T-helper 17 cell (primary cell): ENCODE data around the gene HMGCLL1. TPM values are rescaled to one million over a fixed set of nuclear protein-coding genes. Genes with fewer than 3 reads are reported as not detected.

Source experiments
- ATAC-seq: fragments of 150-1000 bp; cut with Tn5 transposase; 2 replicates; pipeline ENCODE4 v1.10.0; 2021; ENCODE audit warnings: mild to moderate bottlenecking, moderate library complexity
- DNase-seq, 3 donors: peaks; one replicate each; pipeline versions ENCODE4 v3.0.0 to v3.0.0-alpha.2; 2020 to 2021
- H3K9me3 ChIP-seq: one replicate; pipeline ENCODE4 v1.7.0; 2013; ENCODE audit warnings: low read length, mild to moderate bottlenecking; ENCODE audit not compliant: control insufficient read depth, poor library complexity, severe bottlenecking
- H3K27ac Mint-ChIP-seq: one replicate; pipeline ENCODE4 v1.8.0; 2022; ENCODE audit warnings: mild to moderate bottlenecking, moderate library complexity, mixed read lengths
- H3K27me3 Mint-ChIP-seq: one replicate; pipeline ENCODE4 v1.8.0; 2022; ENCODE audit warnings: mixed read lengths
- H3K36me3 Mint-ChIP-seq: one replicate; pipeline ENCODE4 v1.8.0; 2022; ENCODE audit warnings: low read depth, mixed read lengths
- H3K4me1 Mint-ChIP-seq: one replicate; pipeline ENCODE4 v1.8.0; 2022; ENCODE audit warnings: mild to moderate bottlenecking, mixed read lengths
- H3K4me3 Mint-ChIP-seq: one replicate; pipeline ENCODE4 v1.8.0; 2022; ENCODE audit warnings: mild to moderate bottlenecking, moderate library complexity, mixed read lengths
- total RNA-seq, 4 donors: library from RNA in 2 of 4; stranded (reverse) in 2 of 4; gene quantifications; one replicate each; pipeline ENCODE4 v1.2.3 and lab custom pipeline; 2022 to 2026

Gene HMGCLL1
- total RNA-seq, 2 donors from 2014 or later, result not detected

DNA sequence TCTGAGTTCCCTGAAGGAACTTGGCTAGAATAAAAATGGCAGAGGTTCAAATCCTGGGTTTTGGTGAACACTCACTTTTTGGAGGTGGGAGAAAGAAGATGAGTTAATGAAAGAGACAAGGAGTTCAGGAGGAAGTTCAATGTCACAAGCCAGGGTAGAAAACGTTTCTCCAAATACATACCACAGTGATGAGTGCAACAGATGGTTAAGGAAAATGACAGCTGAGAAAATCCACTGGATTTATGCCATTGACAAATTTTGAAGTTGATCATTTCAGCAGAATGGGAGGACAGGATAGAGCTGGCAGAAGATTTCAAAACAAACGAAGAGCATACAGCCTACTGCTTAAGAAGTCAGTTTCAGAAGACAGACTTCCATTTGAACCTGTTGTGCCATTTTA is 129.0 kb downstream of the HMGCLL1 start:
- ATAC-seq (no peak), DNase-seq (no peak)
- Mint-ChIP-seq H3K4me3 (no peak overlapping the region), H3K27ac (no peak overlapping the region), H3K27me3 (no peaks in the 10 kb centered on the region), H3K4me1 (no peaks in the 10 kb centered on the region), H3K36me3 (no peaks in the 10 kb centered on the region)
- no peaks in the 10 kb centered on the region for H3K9me3 ChIP-seq

DNA sequence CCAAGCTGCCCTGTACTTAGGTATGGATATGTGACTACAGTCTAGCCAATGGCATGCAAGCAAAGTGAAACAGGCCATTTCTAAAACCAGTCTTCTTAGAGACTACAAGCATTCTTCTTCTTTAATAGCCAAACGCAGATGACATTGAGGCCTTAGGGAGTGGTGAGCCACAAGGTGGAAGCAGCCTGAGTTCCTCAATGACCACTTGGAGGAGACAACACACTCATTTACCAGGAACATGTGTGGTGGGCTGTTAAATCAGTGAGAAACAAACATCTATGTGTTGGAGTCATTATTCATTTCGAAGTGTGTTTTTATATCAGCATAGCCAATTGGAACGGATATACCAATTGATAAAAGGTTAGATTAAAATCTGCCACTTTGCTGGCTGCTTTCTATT is 129.8 kb downstream of the HMGCLL1 start:
- H3K9me3 ChIP-seq, result no peaks in the 10 kb centered on the region
- H3K27ac Mint-ChIP-seq, result no peak overlapping the region
- no peaks in the 10 kb centered on the region for H3K4me1 Mint-ChIP-seq
- DNase-seq (no peak), ATAC-seq (no peak)
- H3K36me3 Mint-ChIP-seq, result no peaks in the 10 kb centered on the region
- H3K4me3 Mint-ChIP-seq, result no peak overlapping the region
- no peaks in the 10 kb centered on the region for H3K27me3 Mint-ChIP-seq

DNA sequence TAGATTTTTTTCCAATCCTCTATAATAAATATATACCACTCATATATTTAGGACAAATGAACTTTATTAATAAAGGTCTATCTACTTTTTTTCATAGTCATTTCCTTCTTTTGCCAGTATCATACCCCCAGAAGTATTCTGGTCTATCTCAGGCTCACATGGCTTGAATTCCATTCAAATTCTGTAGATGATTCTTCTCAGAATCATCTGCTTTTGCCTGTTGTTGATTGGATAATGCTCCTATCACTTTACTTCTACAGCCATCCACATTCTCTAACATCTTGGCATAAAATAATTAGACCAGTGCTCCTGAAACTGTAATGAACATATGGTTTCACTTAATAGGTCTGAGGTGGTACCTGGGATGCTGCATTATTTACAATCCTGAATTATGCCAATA is 130.5 kb downstream of the HMGCLL1 start:
- no peaks in the 10 kb centered on the region for H3K36me3 Mint-ChIP-seq
- ATAC-seq (no peak), DNase-seq (no peak)
- no peak overlapping the region for H3K27ac Mint-ChIP-seq
- no peaks in the 10 kb centered on the region for H3K27me3 Mint-ChIP-seq
- no peaks in the 10 kb centered on the region for H3K4me1 Mint-ChIP-seq
- H3K9me3 ChIP-seq, result no peaks in the 10 kb centered on the region
- no peak overlapping the region for H3K4me3 Mint-ChIP-seq

DNA sequence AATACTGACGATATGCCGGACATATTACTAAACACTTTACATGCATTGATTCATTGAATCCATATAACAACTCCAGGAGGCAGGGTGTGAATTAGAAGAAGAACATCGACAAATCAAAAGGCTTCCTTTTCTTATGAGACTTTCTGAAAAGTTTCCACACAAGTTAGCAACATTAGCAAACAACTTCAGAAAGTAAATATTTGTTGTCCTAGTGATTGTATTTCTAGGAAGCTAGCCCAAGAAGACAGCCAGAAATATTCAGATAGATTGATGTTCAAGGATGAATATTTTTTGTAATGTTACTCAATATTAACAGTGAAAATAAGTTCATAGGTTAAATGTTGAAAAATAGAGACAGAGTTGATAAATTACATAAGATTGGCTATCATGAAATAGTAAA is 131.1 kb downstream of the HMGCLL1 start:
- Mint-ChIP-seq H3K27ac (no peak overlapping the region), H3K36me3 (no peaks in the 10 kb centered on the region), H3K27me3 (no peaks in the 10 kb centered on the region), H3K4me3 (no peak overlapping the region), H3K4me1 (no peaks in the 10 kb centered on the region)
- no peak for ATAC-seq
- no peak for DNase-seq
- H3K9me3 ChIP-seq, result no peaks in the 10 kb centered on the region

DNA sequence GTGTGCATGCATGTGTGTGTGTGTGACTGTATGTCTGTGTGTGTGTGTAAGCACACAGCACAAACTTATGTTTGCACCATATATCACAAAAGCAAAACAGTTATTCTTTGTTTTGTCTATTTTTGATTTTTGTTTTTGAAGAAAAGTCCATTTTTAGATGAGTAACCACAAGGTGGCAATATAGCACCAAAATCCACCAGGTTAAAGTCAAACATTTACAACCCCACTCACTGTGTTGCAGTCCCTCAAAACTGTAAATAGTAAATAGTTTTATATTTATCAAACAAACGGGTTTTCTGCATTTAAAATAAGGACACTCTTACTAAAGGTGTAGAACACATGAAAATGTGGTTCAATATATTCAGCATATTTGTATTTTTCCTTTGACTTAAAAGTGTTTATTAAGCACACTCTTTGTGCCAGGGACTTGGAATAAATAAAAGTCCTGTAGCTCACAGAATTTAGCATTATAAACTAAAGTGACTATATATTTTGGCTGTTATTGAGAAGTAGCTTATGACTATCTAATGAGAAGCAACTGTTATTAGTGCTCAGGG is 133.3 kb downstream of the HMGCLL1 start:
- Mint-ChIP-seq H3K4me1 (no peaks in the 10 kb centered on the region), H3K27ac (no peak overlapping the region), H3K36me3 (no peaks in the 10 kb centered on the region), H3K27me3 (no peaks in the 10 kb centered on the region), H3K4me3 (no peak overlapping the region)
- ATAC-seq (no peak), DNase-seq (no peak)
- H3K9me3 ChIP-seq, result no peaks in the 10 kb centered on the region

DNA sequence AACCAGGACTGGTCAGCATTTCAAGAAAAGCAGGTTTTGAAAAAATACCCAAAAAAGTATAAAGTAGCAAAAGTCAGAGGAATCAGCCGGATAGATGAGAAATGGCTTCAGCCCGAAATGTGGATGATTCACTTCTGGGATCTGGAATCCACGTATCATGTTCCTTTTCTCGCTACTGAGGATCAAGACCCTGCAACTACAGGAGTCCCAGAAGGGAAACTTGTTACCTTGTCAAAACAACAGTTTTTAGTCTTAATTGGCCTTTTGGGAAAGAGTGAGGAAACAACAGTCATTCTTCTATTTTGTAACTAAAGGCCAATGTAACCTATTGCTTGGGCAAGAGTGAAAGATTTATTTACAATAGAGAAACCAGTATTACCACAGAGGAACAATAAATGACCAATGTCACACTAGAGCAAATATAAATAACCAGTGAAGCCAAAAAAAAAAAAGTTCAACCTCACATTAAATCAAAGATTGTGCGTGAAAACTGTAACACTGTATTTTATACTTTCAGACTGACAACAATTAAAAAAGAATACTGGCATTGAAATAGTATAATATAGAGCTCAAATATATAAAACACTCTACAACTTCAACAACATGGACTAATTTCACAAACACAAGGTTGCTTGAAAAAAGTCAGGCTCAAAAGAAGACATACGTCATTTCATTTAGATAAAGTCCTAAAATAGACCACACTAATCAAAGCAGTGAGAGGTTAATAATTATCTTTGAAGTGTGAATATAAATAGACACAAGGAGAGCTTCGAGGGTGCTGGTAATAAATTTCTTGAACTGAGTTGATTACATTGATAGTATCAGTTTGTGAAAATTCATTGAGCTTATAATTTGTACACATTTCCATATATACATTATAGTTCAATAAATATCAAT is 135.5 kb downstream of the HMGCLL1 start:
- Mint-ChIP-seq H3K4me3 (no peak overlapping the region), H3K36me3 (no peaks in the 10 kb centered on the region), H3K4me1 (no peaks in the 10 kb centered on the region), H3K27ac (no peak overlapping the region), H3K27me3 (no peaks in the 10 kb centered on the region)
- no peak for ATAC-seq
- no peaks in the 10 kb centered on the region for H3K9me3 ChIP-seq
- DNase-seq, result no peak

DNA sequence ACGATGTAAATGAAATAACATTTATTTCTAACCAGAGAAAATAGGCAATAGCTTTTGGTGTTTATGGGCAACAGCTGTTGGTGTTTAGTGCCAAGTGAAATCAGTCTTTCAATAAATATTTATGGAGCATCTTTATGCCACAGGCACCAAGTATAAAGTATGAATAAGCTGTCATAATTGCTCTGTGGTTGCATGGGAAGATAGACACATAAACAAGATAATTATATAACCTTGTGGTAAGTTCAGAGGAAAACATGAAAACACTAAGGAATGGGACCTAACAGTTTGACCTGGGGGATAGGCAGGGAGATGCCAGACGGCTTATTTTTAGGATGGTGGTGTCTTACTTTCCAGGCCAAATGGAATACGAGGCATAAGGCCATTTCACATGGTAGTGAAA is 140.8 kb downstream of the HMGCLL1 start:
- no peaks in the 10 kb centered on the region for H3K27me3 Mint-ChIP-seq
- DNase-seq (no peak), ATAC-seq (no peak)
- H3K27ac Mint-ChIP-seq, result no peak overlapping the region
- H3K36me3 Mint-ChIP-seq, result no peaks in the 10 kb centered on the region
- H3K4me1 Mint-ChIP-seq, result no peaks in the 10 kb centered on the region
- no peaks in the 10 kb centered on the region for H3K9me3 ChIP-seq
- H3K4me3 Mint-ChIP-seq, result no peak overlapping the region

DNA sequence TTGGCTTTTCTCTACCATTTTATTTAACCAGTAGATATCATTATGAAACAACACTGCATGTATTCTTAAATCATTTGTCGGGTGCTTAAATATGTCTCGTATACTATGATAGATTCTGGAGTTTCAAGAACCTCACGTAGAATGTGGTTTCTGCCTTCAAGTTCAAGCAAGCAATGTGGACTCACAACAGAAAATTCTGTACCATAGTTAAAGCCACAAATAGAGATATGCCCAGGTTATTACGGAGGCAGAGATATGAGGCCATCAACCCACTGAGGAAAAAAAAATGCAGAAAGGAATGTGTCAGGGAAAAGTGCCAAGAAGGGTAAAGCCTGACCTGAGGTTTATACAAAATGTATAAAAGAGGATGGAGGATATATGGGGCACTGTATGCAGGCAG is 141.9 kb downstream of the HMGCLL1 start:
- no peaks in the 10 kb centered on the region for H3K27me3 Mint-ChIP-seq
- no peak overlapping the region for H3K27ac Mint-ChIP-seq
- ATAC-seq (no peak), DNase-seq (no peak)
- no peaks in the 10 kb centered on the region for H3K9me3 ChIP-seq
- no peaks in the 10 kb centered on the region for H3K36me3 Mint-ChIP-seq
- no peaks in the 10 kb centered on the region for H3K4me1 Mint-ChIP-seq
- H3K4me3 Mint-ChIP-seq, result no peak overlapping the region

DNA sequence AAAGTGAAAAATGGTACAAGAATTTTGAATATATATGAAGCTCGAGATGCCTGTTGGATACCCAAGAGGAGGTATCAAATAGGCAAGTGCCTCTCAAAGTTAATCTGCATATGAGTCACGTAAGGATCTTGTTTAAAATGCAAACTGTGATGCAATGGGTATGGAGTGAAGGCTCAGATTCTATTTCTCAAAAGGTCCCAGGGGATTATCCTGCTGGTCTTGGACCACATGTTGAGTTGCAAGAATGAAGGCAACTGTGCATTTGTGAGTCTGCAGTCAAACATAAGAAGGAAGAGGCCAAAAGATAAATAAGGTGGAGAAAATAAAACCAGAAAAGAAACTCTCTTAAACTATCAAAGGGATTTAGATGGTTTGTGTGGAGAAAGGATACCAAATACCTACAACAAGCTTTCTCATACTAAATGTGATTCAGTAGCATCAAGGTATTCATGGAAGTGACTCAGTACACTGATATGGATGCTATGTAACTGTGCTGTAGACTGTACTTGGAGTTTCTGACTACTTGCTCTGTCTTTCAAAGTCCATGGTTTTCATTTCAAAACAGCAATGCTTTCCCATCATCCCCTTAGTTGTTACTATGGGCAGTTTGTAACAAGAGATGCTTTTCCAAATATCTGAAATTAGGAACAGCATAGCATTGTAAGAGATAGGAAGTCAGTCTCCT is 145.4 kb downstream of the HMGCLL1 start:
- no peaks in the 10 kb centered on the region for H3K27me3 Mint-ChIP-seq
- no peaks in the 10 kb centered on the region for H3K36me3 Mint-ChIP-seq
- H3K4me1 Mint-ChIP-seq, result no peaks in the 10 kb centered on the region
- no peak for DNase-seq
- H3K27ac Mint-ChIP-seq, result no peak overlapping the region
- no peak overlapping the region for H3K4me3 Mint-ChIP-seq
- H3K9me3 ChIP-seq, result no peaks in the 10 kb centered on the region
- no peak for ATAC-seq

DNA sequence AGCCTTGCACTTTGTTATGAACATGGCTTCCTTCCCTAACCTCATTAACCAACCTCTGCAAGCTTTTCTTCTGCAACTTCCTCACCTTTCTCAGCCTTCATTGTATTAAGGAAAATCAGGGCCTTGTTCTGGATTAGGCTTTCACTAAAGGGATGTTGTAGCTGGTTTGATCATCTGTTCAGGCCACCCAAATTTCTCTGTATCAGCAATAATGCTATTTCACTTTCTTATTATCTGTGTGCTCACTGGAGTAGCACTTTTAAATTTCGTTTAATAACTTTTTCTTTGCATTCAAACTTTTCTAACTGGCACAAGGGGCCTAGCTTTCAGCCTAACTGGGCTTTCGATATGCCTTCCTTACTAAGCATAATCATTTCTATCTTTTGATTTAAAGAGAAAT is 155.1 kb downstream of the HMGCLL1 start:
- no peaks in the 10 kb centered on the region for H3K9me3 ChIP-seq
- DNase-seq, result no peak
- Mint-ChIP-seq H3K27me3 (no peaks in the 10 kb centered on the region), H3K27ac (no peak overlapping the region), H3K36me3 (no peaks in the 10 kb centered on the region), H3K4me1 (no peaks in the 10 kb centered on the region), H3K4me3 (no peak overlapping the region)
- ATAC-seq, result no peak

DNA sequence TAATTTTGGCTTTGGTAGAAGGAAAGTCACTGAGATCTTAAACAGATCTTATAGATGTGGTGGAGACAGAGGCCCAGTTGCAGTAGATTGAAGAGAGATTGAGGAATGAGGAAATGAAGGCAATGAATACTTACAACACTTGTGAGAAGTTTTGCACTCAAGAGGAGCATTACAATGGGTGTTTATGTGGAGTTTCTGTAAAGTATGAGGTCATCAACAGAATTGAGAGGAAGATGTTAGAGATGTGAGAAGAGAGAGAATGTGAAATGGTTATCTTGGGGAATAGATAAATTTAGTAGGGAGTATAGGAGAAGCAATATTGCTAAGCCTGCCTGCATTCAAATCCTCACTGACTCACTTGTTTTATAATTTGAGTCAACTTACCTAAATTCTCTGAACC is 168.3 kb downstream of the HMGCLL1 start:
- no peaks in the 10 kb centered on the region for H3K36me3 Mint-ChIP-seq
- ATAC-seq, result no peak
- H3K27me3 Mint-ChIP-seq, result no peaks in the 10 kb centered on the region
- no peak overlapping the region for H3K4me3 Mint-ChIP-seq
- H3K9me3 ChIP-seq, result no peaks in the 10 kb centered on the region
- H3K27ac Mint-ChIP-seq, result no peak overlapping the region
- DNase-seq, result no peak
- H3K4me1 Mint-ChIP-seq, result no peaks in the 10 kb centered on the region

DNA sequence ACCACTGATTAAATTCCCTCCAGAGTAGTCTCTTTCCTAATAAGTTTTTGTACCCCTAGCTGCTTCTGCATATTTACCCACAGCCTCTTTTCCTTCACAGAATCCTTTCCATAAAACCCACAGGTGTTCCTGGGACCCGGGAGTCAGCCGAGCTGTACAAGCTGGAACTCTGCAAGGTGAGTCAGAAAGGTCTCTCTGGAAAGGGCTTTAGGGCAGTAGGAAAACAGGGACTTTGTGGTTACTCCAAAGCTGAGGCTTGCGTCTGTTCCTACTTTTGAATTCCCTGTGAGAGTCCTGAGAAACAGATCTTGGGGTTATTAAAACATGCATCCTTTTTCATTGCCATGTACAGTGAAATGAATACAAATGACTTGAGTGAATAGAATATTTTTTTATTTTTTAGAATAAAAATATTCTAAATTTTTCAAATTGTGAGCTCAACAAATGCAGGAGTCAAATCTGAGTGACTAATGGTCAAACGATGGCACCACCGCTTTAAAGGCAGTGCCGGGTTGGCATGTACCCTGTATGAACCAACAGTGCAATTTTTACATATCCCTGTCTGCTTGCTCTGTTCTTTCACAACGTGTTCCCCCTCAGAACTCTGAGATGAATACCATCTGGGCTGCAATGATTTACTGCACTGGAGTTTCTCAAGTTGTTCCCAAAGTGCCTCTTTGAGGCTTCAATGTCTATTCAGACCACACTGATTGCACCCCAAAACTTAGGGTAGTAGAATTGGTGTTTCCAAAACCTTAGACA is 173.3 kb downstream of the HMGCLL1 start:
- H3K27ac Mint-ChIP-seq, result no peak overlapping the region
- no peaks in the 10 kb centered on the region for H3K4me1 Mint-ChIP-seq
- H3K4me3 Mint-ChIP-seq, result no peak overlapping the region

DNA sequence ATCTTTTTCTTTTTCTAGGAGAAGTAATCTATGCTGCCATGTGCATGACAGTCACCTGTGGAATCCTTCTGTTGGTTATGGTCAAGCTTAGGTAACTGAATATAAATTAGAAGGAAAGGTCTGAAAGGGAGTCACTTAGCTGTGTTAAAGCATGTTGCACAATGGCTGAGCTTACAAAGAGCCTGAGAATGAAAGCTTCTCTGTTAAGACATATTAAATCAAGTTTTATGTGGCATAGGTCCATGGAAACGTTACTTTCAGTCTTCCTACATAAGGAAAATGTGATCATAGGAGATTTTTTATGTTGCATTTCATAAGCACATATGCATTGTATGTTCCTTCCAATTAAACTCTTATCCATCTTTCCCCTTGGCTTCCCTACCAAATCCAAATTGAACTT is 179.6 kb downstream of the HMGCLL1 start:
- Mint-ChIP-seq H3K4me3 (no peak overlapping the region), H3K36me3 (no peaks in the 10 kb centered on the region), H3K27me3 (no peaks in the 10 kb centered on the region), H3K4me1 (no peaks in the 10 kb centered on the region), H3K27ac (no peak overlapping the region)
- no peaks in the 10 kb centered on the region for H3K9me3 ChIP-seq
- no peak for DNase-seq
- no peak for ATAC-seq

More for the DNA sequence above, 173.3 kb downstream of the HMGCLL1 start:
- Mint-ChIP-seq H3K27me3 (no peaks in the 10 kb centered on the region), H3K36me3 (no peaks in the 10 kb centered on the region)
- DNase-seq (no peak), ATAC-seq (no peak)
- no peaks in the 10 kb centered on the region for H3K9me3 ChIP-seq
